Suprapubic skin (tissue), 4 donors: ENCODE data around the gene MARK4.

Experiments
- CTCF ChIP-seq, 2 donors: fragments of 200-600 bp in 1 of 2; fragments of 450-650 bp in 1 of 2; sonication (generic) in 1 of 2; IDR thresholded peaks; one replicate each; pipeline ENCODE4 v1.5.1; 2016 to 2019; ENCODE audit warnings: antibody characterized with exemption in 2 of 2, mild to moderate bottlenecking in 1 of 2, moderate library complexity in 1 of 2
- EP300 ChIP-seq: sonication (generic); formaldehyde crosslinking; IDR thresholded peaks from one replicate; pipeline ENCODE4 v1.6.1; 2017; ENCODE audit warnings: antibody characterized with exemption
- POLR2A ChIP-seq, 2 donors: fragments of 450-650 bp; IDR thresholded peaks; one replicate each; pipeline ENCODE4 v1.6.1; 2017; ENCODE audit warnings: antibody characterized with exemption in 2 of 2, mild to moderate bottlenecking in 2 of 2, moderate library complexity in 2 of 2
- POLR2AphosphoS5 ChIP-seq, 3 donors: sonication (generic); formaldehyde crosslinking; IDR thresholded peaks; one replicate each; pipeline ENCODE4 v1.6.1; 2017; ENCODE audit warnings: antibody characterized with exemption in 3 of 3

- TF ChIP-seq EP300 (no peak), CTCF (IDR thresholded peaks at IDR 0.05) (no peak), POLR2A (IDR thresholded peaks at IDR 0.05) (no peak), POLR2AphosphoS5 (IDR thresholded peaks at IDR 0.05) (no peak)
These were observed 55.5 kb downstream of the MARK4 start for GRCh38 chr19:45306518-45307027.
